Dendritic cell treated with granulocyte-macrophage colony-stimulating factor and Interleukin-4, amounts not matched to agents 40 ng/mL and 50 ng/mL, for 4 days (primary cell): ENCODE data around the gene KIRREL3.

ENCODE experiments used
- H3K27ac Mint-ChIP-seq: one replicate; pipeline ENCODE4 v1.8.0; 2022; ENCODE audit warnings: mild to moderate bottlenecking, mixed read lengths
- H3K27me3 Mint-ChIP-seq: one replicate; pipeline ENCODE4 v1.8.0; 2022; ENCODE audit warnings: mild to moderate bottlenecking, mixed read lengths
- H3K36me3 Mint-ChIP-seq: one replicate; pipeline ENCODE4 v1.8.0; 2022; ENCODE audit warnings: low read depth, mixed read lengths
- H3K4me1 Mint-ChIP-seq: one replicate; pipeline ENCODE4 v1.8.0; 2022; ENCODE audit warnings: low read depth, mixed read lengths
- H3K4me3 Mint-ChIP-seq: one replicate; pipeline ENCODE4 v1.8.0; 2022; ENCODE audit warnings: mild to moderate bottlenecking, moderate library complexity, mixed read lengths
- H3K9me3 Mint-ChIP-seq: one replicate; pipeline ENCODE4 v1.8.0; 2022; ENCODE audit warnings: mixed read lengths
- intact Hi-C: fragments of 100-400 bp; cut with micrococcal nuclease; formaldehyde crosslinking; loops from one replicate; pipeline ENCODE4 v1.15.0; 2022

The KIRREL3 gene

DNA sequence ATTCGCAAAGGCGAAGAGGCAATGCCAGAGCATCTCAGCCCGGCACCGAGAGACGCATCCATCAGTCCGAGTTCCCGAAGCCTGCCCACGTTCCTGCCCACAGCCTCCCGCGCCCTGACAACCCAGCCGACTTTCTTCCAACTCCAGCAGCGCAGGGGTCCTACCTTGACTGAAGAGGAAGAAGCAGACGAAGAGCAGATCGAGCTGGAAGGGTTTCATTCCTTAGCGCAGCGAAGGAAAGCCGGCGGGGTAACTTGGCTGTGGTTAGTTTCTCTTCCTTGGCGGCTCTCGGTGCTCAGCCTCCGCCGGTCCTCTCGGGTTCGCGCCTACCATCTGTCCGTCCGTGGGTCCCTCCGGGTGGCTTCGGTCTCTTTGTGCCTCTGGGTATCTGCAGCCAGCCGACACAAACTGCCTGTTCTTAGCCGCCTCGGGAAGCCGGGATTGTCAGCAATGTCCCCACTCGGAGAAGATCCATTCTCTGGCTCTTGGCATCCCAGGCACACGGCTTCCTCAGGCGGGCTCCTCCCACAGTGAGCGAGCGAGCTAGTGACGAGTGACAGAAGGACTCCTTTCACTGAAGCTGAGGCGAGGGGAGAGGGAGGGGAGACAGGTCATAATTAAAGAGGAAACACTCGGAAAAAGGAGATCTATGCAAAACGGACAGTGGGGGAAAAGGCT, at the start of gene KIRREL3:
KIRREL3 (minus strand) TSS at position 480 of the 678 bp plus-strand sequence.
- no peak within 1 kb of the TSS for H3K27ac Mint-ChIP-seq
- H3K4me1 Mint-ChIP-seq: no peaks in the 10 kb centered on the region
- H3K36me3 Mint-ChIP-seq: no peaks in the 10 kb centered on the region
- no peaks in the 10 kb centered on the region for H3K9me3 Mint-ChIP-seq
- H3K27me3 Mint-ChIP-seq: peaks cover 55% of the 10 kb centered on the region
- no peak within 1 kb of the TSS for H3K4me3 Mint-ChIP-seq
- intact Hi-C loops: no loop called here

DNA sequence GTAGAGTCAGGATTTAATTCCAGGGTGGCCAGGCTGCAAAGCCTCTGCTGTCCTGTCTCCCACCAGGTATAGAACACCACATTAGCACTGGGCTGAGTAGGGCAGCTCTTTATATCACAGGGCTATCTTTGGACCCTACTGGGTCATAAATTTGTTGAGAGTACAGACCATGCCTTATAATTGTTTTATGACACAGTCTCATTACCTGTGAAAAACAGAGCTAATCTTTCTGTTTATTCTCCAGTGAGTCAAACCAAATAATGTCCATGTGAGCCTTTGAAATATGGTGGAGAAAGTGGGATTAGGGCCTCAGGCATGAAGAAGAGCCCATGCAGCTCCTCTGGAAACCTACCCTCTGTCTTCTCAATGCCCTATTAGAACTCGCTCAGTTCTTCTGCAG, 49.6 kb upstream of the KIRREL3 start:
- Mint-ChIP-seq H3K9me3 (no peaks in the 10 kb centered on the region), H3K36me3 (no peaks in the 10 kb centered on the region), H3K27me3 (no peaks in the 10 kb centered on the region), H3K4me1 (no peaks in the 10 kb centered on the region), H3K27ac (no peak overlapping the region), H3K4me3 (no peak overlapping the region)
- intact Hi-C loops: no loop called here

DNA sequence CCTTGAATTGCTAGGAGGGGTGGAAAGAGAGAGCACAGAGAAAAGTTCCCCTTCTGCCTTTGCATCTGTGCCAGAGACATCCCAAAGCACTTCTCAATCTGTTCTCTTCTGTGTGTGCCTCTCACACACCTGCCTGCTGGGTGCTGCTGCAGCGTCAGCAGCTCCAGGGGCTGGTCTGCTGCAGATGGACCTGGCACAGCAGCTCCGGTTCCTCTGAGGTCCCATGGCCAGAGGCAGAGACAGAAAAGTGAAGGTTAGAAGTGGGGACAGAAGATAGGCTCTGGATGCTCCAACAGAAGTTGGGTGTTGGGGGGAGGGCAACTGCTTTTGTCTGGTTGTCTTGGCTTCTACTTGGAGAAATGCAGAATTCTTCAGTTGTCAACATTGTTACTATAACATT, 48.9 kb upstream of the KIRREL3 start:
- no peaks in the 10 kb centered on the region for H3K27me3 Mint-ChIP-seq
- H3K4me1 Mint-ChIP-seq: no peaks in the 10 kb centered on the region
- H3K27ac Mint-ChIP-seq: no peak overlapping the region
- no peaks in the 10 kb centered on the region for H3K9me3 Mint-ChIP-seq
- H3K4me3 Mint-ChIP-seq: no peak overlapping the region
- intact Hi-C loops: no loop called here
- no peaks in the 10 kb centered on the region for H3K36me3 Mint-ChIP-seq

DNA sequence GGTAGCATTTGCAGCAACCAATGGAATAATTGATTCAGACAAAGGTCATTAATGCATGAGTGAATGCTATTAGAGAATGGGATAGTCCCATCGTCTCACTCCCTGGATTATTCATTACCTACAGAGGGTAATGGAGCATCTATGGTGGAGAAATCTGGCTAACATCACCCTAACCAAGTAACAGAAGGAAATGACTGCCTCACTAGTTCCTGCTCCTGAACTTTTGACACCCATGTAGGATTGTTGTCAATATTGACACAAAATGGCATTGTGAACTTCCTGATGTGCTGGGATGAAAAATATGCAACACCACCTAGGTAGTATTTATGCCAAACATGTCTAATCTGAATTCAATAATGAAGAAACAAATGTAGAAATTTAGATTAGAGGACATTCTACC, 44.0 kb upstream of the KIRREL3 start:
- Mint-ChIP-seq H3K9me3 (no peaks in the 10 kb centered on the region), H3K27ac (no peak overlapping the region), H3K27me3 (no peaks in the 10 kb centered on the region), H3K4me3 (no peak overlapping the region), H3K4me1 (no peaks in the 10 kb centered on the region), H3K36me3 (no peaks in the 10 kb centered on the region)
- intact Hi-C loops: no loop called here

GRCh38 chr11:127042445-127042844, 41.9 kb upstream of the KIRREL3 start:
- Mint-ChIP-seq H3K27me3 (no peaks in the 10 kb centered on the region), H3K4me1 (no peaks in the 10 kb centered on the region), H3K9me3 (no peaks in the 10 kb centered on the region), H3K36me3 (no peaks in the 10 kb centered on the region), H3K27ac (no peak overlapping the region), H3K4me3 (no peak overlapping the region)
- intact Hi-C loops: no loop called here

- no peak overlapping the region for H3K27ac Mint-ChIP-seq
- H3K36me3 Mint-ChIP-seq: no peaks in the 10 kb centered on the region
- intact Hi-C loops: no loop called here
- no peaks in the 10 kb centered on the region for H3K4me1 Mint-ChIP-seq
- no peaks in the 10 kb centered on the region for H3K27me3 Mint-ChIP-seq
- no peaks in the 10 kb centered on the region for H3K9me3 Mint-ChIP-seq
- no peak overlapping the region for H3K4me3 Mint-ChIP-seq
Observed at GRCh38 chr11:127039591-127039990, 39.0 kb upstream of the KIRREL3 start.

DNA sequence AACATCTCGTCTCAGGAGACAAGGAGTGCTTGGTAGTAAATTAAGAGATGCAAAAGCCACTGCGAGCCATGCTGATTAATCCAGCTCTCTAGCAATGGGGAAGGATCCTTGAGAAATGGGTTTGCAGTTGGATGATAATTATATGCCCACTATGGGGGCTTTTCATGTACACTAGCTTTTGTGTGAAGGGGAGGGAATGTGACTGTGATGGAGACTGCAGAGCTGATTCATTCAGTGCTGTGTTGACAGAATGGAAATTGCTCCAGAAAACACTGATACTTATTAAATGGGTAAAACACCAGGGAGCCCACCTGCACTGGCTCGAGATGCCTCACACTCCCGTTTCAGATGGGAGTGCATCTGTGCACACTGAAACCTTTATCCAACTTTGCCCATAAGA, 37.0 kb upstream of the KIRREL3 start:
- Mint-ChIP-seq H3K4me3 (no peak overlapping the region), H3K27ac (no peak overlapping the region), H3K36me3 (no peaks in the 10 kb centered on the region), H3K4me1 (no peaks in the 10 kb centered on the region), H3K27me3 (no peaks in the 10 kb centered on the region), H3K9me3 (no peaks in the 10 kb centered on the region)
- intact Hi-C loops: no loop called here

DNA sequence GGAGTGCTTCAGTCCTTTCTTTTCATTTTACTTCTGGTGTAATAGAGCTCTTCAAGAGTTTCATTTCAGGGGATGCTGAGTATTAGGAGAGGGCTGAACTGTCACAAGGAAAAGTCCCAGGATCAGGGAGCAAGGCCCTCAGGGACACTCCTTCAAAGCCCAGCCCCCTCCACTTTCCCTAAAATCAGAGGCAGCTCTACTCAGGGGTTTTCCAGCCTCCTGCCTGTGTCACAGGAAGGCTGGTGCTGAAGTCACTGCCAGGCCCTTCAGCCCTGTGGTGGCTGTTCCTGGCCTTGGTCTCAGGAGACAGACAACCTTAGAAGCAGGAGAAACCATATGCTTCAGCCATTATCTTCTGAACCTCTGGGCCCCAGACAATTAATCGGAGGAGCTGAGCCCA, 36.4 kb upstream of the KIRREL3 start:
- intact Hi-C loops: no loop called here
- Mint-ChIP-seq H3K9me3 (no peaks in the 10 kb centered on the region), H3K36me3 (no peaks in the 10 kb centered on the region), H3K4me1 (no peaks in the 10 kb centered on the region), H3K27me3 (no peaks in the 10 kb centered on the region), H3K4me3 (no peak overlapping the region), H3K27ac (no peak overlapping the region)

DNA sequence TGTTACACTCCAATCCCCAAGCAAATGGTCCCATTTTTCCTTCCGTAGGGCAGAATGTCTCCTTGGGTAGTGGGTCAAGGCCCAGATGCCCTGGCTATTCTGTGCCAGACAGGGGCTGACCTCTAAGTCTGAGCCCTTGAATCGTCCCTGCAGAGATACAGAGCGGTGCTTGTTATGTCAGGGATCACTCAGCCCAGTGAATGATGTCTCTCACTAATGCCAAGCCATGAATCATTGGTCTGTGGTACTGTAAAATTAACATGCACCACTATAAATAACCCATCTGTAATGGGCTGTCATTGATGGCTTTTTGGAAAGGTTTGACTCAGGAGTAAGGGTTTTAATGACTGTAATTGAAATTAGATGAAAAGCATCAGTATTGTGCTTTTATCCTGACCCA, 35.3 kb upstream of the KIRREL3 start:
- Mint-ChIP-seq H3K27me3 (no peaks in the 10 kb centered on the region), H3K9me3 (no peaks in the 10 kb centered on the region), H3K27ac (no peak overlapping the region), H3K4me3 (no peak overlapping the region), H3K36me3 (no peaks in the 10 kb centered on the region), H3K4me1 (no peaks in the 10 kb centered on the region)
- intact Hi-C loops: no loop called here

DNA sequence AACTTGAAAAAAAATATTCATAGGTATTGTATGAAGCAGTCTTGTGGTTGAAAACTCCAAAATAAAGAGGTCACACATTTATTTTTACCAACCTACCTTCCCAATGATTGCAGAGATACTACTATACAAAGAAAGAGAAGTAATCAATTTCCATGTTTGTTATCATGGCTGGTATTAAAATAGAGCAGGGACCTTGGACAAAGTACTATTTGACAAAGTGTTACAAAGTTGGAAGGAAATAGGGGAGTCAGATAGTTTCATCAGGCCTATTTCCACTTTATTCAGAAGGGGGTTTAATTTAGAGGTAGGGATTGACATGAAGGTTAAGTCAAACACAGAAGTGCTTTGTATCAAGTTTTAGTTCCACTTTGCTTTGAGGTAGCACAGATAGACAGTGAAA, 34.4 kb upstream of the KIRREL3 start:
- Mint-ChIP-seq H3K36me3 (no peaks in the 10 kb centered on the region), H3K27me3 (no peaks in the 10 kb centered on the region), H3K4me1 (no peaks in the 10 kb centered on the region), H3K27ac (no peak overlapping the region), H3K9me3 (no peaks in the 10 kb centered on the region), H3K4me3 (no peak overlapping the region)
- intact Hi-C loops: no loop called here

DNA sequence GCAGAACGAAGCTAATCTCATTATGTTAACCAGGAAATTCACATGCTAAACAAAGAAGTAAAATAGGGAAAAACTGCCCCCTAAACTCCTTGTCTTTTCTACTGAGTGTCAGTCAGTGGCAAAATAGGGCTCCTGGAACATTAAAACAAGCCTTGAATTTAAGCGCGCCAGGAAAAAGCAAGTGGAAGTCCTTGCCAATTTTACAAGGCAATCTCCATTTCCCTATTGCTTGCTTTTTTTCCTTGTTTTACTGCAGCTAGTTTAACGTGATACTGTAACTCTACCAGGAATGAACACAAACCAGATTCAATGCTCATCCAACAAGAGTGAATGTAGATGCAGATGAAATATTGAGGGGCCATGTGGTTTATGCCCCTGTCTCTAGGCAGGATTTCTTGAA, 28.1 kb upstream of the KIRREL3 start:
- intact Hi-C loops: no loop called here
- Mint-ChIP-seq H3K27ac (no peak overlapping the region), H3K4me1 (no peaks in the 10 kb centered on the region), H3K4me3 (no peak overlapping the region), H3K9me3 (no peaks in the 10 kb centered on the region), H3K36me3 (no peaks in the 10 kb centered on the region), H3K27me3 (no peaks in the 10 kb centered on the region)

DNA sequence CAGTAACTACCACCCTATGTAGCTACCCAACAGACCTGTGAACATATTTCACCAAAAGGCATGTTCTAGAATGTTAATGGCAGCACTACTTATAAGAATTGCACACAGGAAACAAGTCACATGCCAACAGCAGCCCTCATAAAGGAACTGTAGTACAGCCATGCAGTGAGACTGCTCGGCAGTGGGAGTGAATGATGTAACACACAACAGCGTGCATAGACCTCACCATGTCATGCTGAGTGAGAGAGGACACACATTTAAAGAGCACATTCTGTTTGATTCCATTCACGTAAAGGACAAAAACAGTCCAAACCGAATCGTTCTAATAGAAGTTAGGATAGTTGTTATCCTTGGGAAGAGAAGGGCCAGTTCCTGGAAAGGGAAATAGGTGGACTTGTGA, 27.2 kb upstream of the KIRREL3 start:
- Mint-ChIP-seq H3K9me3 (no peaks in the 10 kb centered on the region), H3K4me3 (no peak overlapping the region), H3K27ac (no peak overlapping the region), H3K27me3 (no peaks in the 10 kb centered on the region), H3K4me1 (no peaks in the 10 kb centered on the region), H3K36me3 (no peaks in the 10 kb centered on the region)
- intact Hi-C loops: no loop called here

DNA sequence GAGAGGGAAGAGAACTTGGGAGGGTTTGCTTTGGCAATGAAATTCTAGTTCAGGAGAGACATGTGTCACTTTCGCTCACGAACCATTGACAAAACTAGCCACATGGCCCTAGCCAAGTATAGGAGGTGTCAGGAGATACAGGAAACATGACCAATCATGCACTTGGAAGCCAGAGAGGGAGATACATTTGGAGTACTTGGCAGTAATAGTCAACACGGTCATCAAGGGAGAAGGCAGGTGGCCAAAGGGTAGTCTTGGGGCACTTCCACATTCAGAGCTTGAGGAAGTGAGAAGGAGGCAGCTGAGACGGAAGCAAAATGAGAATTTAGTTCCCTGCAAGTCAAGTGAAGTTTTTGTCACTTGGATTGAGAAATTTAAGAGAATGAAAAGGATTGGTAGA, 26.4 kb upstream of the KIRREL3 start:
- Mint-ChIP-seq H3K9me3 (no peaks in the 10 kb centered on the region), H3K4me1 (no peaks in the 10 kb centered on the region), H3K27me3 (no peaks in the 10 kb centered on the region), H3K4me3 (no peak overlapping the region), H3K27ac (no peak overlapping the region), H3K36me3 (no peaks in the 10 kb centered on the region)
- intact Hi-C loops: no loop called here

DNA sequence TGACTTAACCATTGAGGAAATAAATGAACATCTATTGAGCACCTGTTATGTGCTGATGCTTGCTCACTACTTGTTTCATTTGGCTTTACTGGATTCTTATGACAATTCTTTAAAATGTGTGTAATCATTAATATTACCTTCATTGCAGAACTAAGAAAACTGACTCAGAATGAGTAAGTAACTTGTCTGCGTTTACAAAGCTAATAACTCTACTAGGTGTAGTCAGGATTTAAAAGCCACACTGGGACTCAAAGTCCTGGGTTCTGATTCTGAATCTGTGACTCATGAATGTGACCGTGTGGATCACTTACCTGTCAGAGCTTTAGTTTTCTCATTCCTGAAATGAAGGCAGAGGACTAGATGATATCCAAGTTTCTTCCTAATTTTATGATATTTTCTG, 23.4 kb upstream of the KIRREL3 start:
- H3K36me3 Mint-ChIP-seq: no peaks in the 10 kb centered on the region
- H3K4me3 Mint-ChIP-seq: no peak overlapping the region
- intact Hi-C loops: no loop called here
- H3K27me3 Mint-ChIP-seq: no peaks in the 10 kb centered on the region
- H3K9me3 Mint-ChIP-seq: no peaks in the 10 kb centered on the region
- H3K4me1 Mint-ChIP-seq: no peaks in the 10 kb centered on the region
- no peak overlapping the region for H3K27ac Mint-ChIP-seq

DNA sequence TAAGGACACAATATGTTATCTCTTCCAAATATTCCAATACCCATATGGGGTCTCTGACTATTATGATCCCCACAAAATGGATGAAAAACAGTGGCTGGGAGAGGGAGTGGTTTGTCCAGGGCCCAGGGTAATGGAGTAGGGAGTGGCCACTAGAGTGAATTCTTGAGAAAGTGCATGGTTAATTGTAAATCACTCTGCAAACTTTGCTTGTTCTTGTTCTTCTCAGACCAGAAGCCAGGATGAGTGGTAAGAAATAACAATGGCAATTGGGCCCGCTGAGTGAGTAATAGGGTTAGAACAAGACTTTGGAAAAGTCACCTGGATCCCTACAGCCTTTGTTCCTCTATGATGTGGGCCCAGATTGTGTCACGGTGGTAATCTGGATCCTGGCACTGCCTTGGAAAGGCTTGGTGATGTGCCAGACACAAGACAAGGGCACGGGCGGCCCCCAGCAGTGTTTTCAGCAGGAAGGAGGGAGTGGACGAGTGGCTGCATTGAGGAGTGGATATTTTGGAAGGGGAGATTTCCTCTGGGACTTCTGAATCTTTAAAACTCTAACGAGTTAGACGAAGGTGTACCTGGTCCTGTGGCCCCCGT, 18.2 kb upstream of the KIRREL3 start:
- intact Hi-C loops: no loop called here
- H3K27ac Mint-ChIP-seq: no peak overlapping the region
- no peaks in the 10 kb centered on the region for H3K27me3 Mint-ChIP-seq
- H3K4me3 Mint-ChIP-seq: no peak overlapping the region
- no peaks in the 10 kb centered on the region for H3K9me3 Mint-ChIP-seq
- no peaks in the 10 kb centered on the region for H3K4me1 Mint-ChIP-seq
- no peaks in the 10 kb centered on the region for H3K36me3 Mint-ChIP-seq
